ENCODE results near the gene RNF150.
"Not testable (repeated sequence)": the region's sequence is repeated elsewhere in the genome, so short reads cannot be mapped to it uniquely, and the experiment has no call there.

The RNF150 gene

GRCh38 chr4:140857111-140857510 is 276.2 kb downstream of the RNF150 start:
- DNase-seq, result no peak

GRCh38 chr4:140856621-140857062 is 276.6 kb downstream of the RNF150 start:
- no peak for DNase-seq

- DNase-seq, result no peak
Measured at GRCh38 chr4:140854168-140854567, 279.1 kb downstream of the RNF150 start.

GRCh38 chr4:140851804-140852203 is 281.5 kb downstream of the RNF150 start:
- no peak for DNase-seq

- DNase-seq, result peak; percentile 30
Measured at GRCh38 chr4:140851032-140851636, 282.1 kb downstream of the RNF150 start.

GRCh38 chr4:140849526-140849925 is 283.7 kb downstream of the RNF150 start:
- no peak for DNase-seq

GRCh38 chr4:140846736-140847135 is 286.5 kb downstream of the RNF150 start:
- no peak for DNase-seq

GRCh38 chr4:140844061-140844460 is 289.2 kb downstream of the RNF150 start:
- DNase-seq, result no peak

GRCh38 chr4:140841186-140841585 is 292.1 kb downstream of the RNF150 start:
- DNase-seq, result no peak

- DNase-seq, result no peak
Measured at GRCh38 chr4:140839888-140840790, 293.1 kb downstream of the RNF150 start.

GRCh38 chr4:140839406-140839805 is 293.9 kb downstream of the RNF150 start:
- DNase-seq, result no peak

GRCh38 chr4:140837736-140838135 is 295.5 kb downstream of the RNF150 start:
- DNase-seq, result no peak

GRCh38 chr4:140834839-140835495 is 298.3 kb downstream of the RNF150 start:
- DNase-seq, result no peak

GRCh38 chr4:140833280-140833679 is 300.0 kb downstream of the RNF150 start:
- DNase-seq, result no peak

GRCh38 chr4:140829825-140830224 is 303.4 kb downstream of the RNF150 start:
- DNase-seq, result no peak

GRCh38 chr4:140826701-140827027 is 306.6 kb downstream of the RNF150 start:
- DNase-seq, result no peak

GRCh38 chr4:140820520-140820919 is 312.7 kb downstream of the RNF150 start:
- DNase-seq, result not testable (repeated sequence)

- DNase-seq, result no peak
Measured at GRCh38 chr4:140819610-140820009, 313.7 kb downstream of the RNF150 start.

GRCh38 chr4:140818433-140818832 is 314.8 kb downstream of the RNF150 start:
- no peak for DNase-seq

GRCh38 chr4:140816806-140817510 is 316.3 kb downstream of the RNF150 start:
- no peak for DNase-seq

- DNase-seq, result no peak
Measured at GRCh38 chr4:140813804-140814203, 319.5 kb downstream of the RNF150 start.

GRCh38 chr4:140812916-140813315 is 320.4 kb downstream of the RNF150 start:
- no peak for DNase-seq

- no peak for DNase-seq
Measured at GRCh38 chr4:140811429-140811828, 321.8 kb downstream of the RNF150 start.
